Nephron progenitor cell (in vitro differentiated cells): ENCODE data around the gene KIF1A.

ENCODE experiments used
- DNase-seq: peaks from one replicate; pipeline ENCODE4 v3.0.0; 2021
- H3K27ac Mint-ChIP-seq: 2 replicates; pipeline ENCODE4 v1.8.0; 2021; ENCODE audit warnings: mild to moderate bottlenecking, moderate library complexity, mixed read lengths
- H3K27me3 Mint-ChIP-seq: 2 replicates; pipeline ENCODE4 v1.8.0; 2021; ENCODE audit warnings: mild to moderate bottlenecking, low read depth, mixed read lengths; ENCODE audit not compliant: poor library complexity
- H3K36me3 Mint-ChIP-seq: 2 replicates; pipeline ENCODE4 v1.8.0; 2021; ENCODE audit warnings: low read depth, mixed read lengths
- H3K4me1 Mint-ChIP-seq: 2 replicates; pipeline ENCODE4 v1.8.0; 2021; ENCODE audit warnings: mixed read lengths
- H3K4me3 Mint-ChIP-seq: 2 replicates; pipeline ENCODE4 v1.8.0; 2021; ENCODE audit warnings: mild to moderate bottlenecking, moderate library complexity, mixed read lengths
- H3K9me3 Mint-ChIP-seq: 2 replicates; pipeline ENCODE4 v1.8.0; 2021; ENCODE audit warnings: mild to moderate bottlenecking, moderate library complexity, mixed read lengths
- CTCF ChIP-seq: fragments of 200-600 bp; sonication (generic); IDR thresholded peaks from 2 replicates; pipeline ENCODE4 v1.5.0; 2021; ENCODE audit warnings: antibody characterized with exemption

Gene KIF1A

GRCh38 chr2:240864475-240864874, 44.5 kb upstream of the KIF1A start:
- DNase-seq: no peak
- Mint-ChIP-seq H3K9me3 (no peaks in the 10 kb centered on the region), H3K27ac (no peak overlapping the region), H3K27me3 (peaks cover 59% of the 10 kb centered on the region), H3K4me1 (peaks cover 5% of the 10 kb centered on the region), H3K36me3 (no peaks in the 10 kb centered on the region), H3K4me3 (no peak overlapping the region)
- TF ChIP-seq CTCF: no peak

- DNase-seq: no peak
- Mint-ChIP-seq H3K9me3 (no peaks in the 10 kb centered on the region), H3K27ac (no peak overlapping the region), H3K4me1 (peaks cover 3% of the 10 kb centered on the region), H3K36me3 (no peaks in the 10 kb centered on the region), H3K27me3 (peaks cover 54% of the 10 kb centered on the region), H3K4me3 (no peak overlapping the region)
- no peak for TF ChIP-seq CTCF
These were observed 41.5 kb upstream of the KIF1A start for GRCh38 chr2:240861547-240861946.

GRCh38 chr2:240858871-240859270, 38.9 kb upstream of the KIF1A start:
- Mint-ChIP-seq H3K27me3 (peaks cover 41% of the 10 kb centered on the region), H3K36me3 (no peaks in the 10 kb centered on the region), H3K4me3 (no peak overlapping the region), H3K27ac (no peak overlapping the region), H3K4me1 (peaks cover 3% of the 10 kb centered on the region), H3K9me3 (peaks cover 18% of the 10 kb centered on the region)
- TF ChIP-seq CTCF: no peak
- no peak for DNase-seq

- no peaks in the 10 kb centered on the region for H3K36me3 Mint-ChIP-seq
- DNase-seq: no peak
- H3K4me3 Mint-ChIP-seq: no peak overlapping the region
- H3K27ac Mint-ChIP-seq: no peak overlapping the region
- H3K27me3 Mint-ChIP-seq: peaks cover 35% of the 10 kb centered on the region
- peaks cover 22% of the 10 kb centered on the region for H3K9me3 Mint-ChIP-seq
- TF ChIP-seq CTCF: no peak
- H3K4me1 Mint-ChIP-seq: peaks cover 3% of the 10 kb centered on the region
These were observed 38.3 kb upstream of the KIF1A start for GRCh38 chr2:240858321-240858720.

GRCh38 chr2:240857039-240858008, 37.3 kb upstream of the KIF1A start:
- TF ChIP-seq CTCF: no peak
- Mint-ChIP-seq H3K4me1 (peaks cover 4% of the 10 kb centered on the region), H3K36me3 (no peaks in the 10 kb centered on the region), H3K9me3 (peaks cover 22% of the 10 kb centered on the region), H3K27me3 (peaks cover 31% of the 10 kb centered on the region), H3K27ac (no peak overlapping the region), H3K4me3 (no peak overlapping the region)
- DNase-seq: no peak
